A549 (cell line): ENCODE measurements around the gene TUB.

Experiments used
- CEBPB ChIP-seq, 2 experiments: fragments of >200 bp in 1 of 2; sonication (Bioruptor Twin) in 1 of 2; formaldehyde crosslinking in 1 of 2; IDR thresholded peaks; 2 replicates each; pipeline ENCODE4 v1.6.1; 2012 to 2016
- TF ChIP-seq, protein P1 (sequence below): fragments of >200 bp; sonication (Bioruptor Twin); formaldehyde crosslinking; IDR thresholded peaks from 3 replicates; pipeline ENCODE4 v1.5.1; 2016

DNA sequence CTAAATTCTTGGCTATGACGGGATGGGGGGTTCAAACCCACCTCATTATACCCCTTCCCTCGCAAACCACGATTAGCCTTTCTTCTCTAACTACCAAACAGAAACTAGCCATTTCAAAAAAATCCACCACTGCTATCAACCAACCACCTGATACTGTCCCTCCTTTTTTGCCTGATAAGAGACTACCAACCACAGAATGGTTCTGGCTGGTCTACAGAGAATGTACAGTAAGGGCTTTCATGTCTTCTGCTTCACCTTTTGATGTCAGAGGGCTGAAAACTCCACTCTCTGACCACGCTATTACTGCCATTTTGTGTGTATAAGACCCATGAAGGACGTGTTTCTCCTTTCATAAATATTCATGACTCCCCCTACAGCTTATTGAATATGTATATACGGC lies 68.7 kb downstream of the TUB start:
- TF ChIP-seq CEBPB (IDR thresholded peaks at IDR 0.05): no peak
- TF ChIP-seq, protein P1, sequence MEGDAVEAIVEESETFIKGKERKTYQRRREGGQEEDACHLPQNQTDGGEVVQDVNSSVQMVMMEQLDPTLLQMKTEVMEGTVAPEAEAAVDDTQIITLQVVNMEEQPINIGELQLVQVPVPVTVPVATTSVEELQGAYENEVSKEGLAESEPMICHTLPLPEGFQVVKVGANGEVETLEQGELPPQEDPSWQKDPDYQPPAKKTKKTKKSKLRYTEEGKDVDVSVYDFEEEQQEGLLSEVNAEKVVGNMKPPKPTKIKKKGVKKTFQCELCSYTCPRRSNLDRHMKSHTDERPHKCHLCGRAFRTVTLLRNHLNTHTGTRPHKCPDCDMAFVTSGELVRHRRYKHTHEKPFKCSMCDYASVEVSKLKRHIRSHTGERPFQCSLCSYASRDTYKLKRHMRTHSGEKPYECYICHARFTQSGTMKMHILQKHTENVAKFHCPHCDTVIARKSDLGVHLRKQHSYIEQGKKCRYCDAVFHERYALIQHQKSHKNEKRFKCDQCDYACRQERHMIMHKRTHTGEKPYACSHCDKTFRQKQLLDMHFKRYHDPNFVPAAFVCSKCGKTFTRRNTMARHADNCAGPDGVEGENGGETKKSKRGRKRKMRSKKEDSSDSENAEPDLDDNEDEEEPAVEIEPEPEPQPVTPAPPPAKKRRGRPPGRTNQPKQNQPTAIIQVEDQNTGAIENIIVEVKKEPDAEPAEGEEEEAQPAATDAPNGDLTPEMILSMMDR: no peak
